GM19463 (cell line): ENCODE results near the gene RNF208.
A peak's percentile ranks its signal among the peaks of the same experiment; 100 is the strongest.

ENCODE experiments used
- ATAC-seq: cut with Tn5 transposase; IDR thresholded peaks from one replicate; pipeline ENCODE4 v1.9.1; 2021; ENCODE audit warnings: mild to moderate bottlenecking, moderate library complexity; ENCODE audit not compliant: unreplicated experiment

RNF208 gene

DNA sequence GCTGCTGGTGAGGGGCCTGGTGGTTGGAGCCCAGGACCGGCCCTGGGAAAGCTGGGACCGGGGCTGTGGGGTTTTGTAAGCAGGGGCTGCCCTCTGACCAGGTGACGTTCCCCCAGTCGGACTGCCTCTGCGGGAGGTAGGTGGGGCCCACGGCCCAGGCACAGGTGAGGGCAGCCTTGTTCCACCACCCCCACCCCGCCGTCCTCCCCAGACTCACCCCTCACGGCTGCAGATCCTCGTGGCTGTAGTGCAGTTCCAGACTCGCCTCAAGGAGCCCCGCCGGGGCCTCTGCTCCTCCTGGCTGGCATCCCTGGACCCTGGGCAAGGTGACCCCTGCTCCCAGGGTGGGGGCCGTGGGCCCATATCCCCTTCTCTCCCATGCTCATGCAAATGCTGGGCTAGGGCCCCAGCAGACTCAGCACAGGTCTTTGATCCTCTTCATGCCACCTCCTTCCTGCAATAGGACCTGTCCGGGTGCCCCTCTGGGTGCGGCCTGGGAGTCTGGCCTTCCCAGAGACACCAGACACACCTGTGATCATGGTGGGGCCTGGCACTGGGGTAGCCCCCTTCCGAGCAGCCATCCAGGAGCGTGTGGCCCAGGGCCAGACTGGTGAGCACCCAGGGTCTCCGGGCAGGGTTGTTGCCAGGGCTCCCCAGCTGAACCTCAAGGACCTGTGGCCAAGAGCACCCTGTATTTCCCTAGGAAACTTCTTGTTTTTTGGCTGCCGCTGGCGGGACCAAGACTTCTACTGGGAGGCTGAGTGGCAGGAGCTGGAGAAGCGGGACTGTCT lies 6.6 kb downstream of the RNF208 start:
- ATAC-seq: no peak

DNA sequence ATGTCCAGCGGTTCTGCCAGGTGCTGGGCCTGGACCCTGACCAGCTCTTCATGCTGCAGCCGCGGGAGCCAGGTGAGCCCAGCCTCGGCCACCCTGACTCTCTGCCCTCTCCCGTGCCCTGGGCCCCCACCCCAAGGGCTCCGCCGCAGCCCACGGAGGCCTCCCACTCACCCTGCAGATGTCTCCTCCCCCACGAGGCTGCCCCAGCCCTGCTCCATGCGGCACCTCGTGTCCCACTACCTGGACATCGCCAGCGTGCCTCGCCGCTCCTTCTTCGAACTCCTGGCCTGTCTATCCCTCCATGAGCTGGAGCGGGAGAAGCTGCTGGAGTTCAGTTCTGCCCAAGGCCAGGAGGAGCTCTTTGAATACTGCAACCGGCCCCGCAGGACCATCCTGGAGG lies 7.4 kb downstream of the RNF208 start:
- ATAC-seq: no peak

DNA sequence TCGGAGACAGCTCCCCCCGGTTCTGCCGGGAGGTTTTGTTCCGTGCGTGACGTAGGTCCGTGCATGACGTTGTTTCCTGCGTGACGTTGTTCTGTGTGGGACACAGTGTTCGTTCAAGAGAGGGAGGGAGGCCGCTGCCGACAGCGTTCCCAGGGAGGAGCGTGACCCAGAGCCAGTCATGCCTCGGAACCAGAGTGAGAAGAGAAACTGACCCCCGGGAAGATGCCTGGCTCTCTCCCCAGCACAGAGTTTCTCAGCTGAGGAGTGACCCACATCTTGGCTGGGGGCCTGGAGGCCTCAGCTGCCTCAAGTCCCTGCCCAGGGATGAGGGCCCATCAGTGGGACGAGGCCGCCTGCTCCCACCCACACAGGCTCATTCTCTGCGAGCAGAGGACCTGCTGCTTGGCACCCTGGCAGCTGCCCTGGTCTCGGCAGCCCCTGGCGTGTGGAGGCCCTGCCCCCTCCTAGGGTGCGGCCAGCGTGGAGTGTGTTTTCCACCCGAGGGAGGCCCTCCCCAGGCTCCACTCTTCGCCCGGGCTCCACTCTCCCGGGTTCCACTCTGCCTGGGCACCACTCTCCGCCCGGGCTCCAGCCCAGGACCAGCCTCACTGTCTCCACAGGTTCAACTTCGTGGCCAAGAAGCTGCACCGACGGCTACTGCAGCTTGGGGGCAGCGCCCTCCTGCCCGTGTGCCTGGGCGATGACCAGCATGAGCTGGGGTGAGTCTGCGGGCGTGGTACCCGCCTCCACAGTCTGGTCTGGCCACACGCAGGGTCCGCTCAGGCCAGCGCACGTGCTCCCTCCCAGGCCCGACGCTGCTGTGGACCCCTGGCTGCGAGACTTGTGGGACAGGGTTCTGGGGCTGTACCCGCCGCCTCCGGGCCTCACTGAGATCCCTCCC lies 8.6 kb downstream of the RNF208 start:
- ATAC-seq: no peak

DNA sequence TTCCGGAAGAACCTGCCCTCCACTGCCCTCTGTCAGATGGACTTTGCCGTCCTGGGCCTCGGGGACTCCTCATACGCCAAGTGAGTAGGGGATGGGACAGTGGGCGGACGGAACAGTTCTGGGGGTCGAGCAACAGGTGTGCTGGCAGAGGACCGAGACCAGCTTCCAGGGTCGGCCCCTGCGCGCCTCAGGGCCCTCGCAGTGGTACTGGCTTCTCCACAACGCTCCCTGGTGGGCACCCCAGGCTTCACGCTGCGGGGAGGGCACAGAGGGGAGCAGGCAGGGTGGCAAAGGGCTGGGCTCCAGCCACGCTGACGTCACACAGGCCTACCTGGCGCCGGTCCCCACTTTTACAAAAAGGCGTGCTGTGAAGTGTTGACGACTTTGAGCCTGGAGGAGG lies 9.5 kb downstream of the RNF208 start:
- no peak for ATAC-seq

DNA sequence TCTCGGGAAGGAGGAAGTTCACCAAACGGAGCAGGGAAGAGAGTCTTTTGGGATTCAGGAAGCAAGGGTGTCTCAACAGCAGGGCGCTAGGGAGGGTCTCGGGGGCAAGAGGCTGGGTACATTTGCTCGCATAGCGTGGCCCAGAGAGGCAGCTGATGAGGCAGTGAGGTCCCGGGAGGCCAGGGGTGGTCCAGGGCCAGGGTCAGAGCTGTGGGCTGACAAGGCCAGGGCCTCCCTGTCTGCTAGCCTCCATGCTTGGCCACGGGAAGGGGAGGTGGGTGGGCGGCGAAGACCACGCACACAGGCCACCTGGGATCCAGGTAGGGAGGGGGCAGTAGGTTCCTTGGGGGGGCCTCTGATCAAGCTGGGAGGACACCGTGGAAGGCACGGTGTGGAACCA lies 10.5 kb downstream of the RNF208 start:
- ATAC-seq: no peak

DNA sequence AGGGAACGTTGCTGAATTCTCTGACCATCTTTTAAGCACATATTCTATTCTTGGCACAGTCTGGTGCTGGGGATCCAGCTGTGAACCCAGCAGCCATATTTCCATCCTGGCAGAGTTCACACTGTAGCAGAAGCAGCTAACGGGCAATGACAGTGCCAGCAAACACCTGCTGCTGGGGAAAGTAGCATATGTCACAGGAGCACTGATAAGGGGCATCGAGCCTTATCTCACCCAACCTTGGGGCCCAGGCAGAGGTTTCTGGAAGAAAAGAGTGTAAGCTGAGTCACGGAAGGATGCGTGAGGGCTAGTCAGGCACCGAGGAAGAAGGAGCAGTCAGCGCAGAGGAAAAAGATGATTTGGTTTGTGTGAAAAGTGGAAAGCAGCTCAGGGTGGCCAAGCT lies 15.4 kb downstream of the RNF208 start:
- no peak for ATAC-seq

DNA sequence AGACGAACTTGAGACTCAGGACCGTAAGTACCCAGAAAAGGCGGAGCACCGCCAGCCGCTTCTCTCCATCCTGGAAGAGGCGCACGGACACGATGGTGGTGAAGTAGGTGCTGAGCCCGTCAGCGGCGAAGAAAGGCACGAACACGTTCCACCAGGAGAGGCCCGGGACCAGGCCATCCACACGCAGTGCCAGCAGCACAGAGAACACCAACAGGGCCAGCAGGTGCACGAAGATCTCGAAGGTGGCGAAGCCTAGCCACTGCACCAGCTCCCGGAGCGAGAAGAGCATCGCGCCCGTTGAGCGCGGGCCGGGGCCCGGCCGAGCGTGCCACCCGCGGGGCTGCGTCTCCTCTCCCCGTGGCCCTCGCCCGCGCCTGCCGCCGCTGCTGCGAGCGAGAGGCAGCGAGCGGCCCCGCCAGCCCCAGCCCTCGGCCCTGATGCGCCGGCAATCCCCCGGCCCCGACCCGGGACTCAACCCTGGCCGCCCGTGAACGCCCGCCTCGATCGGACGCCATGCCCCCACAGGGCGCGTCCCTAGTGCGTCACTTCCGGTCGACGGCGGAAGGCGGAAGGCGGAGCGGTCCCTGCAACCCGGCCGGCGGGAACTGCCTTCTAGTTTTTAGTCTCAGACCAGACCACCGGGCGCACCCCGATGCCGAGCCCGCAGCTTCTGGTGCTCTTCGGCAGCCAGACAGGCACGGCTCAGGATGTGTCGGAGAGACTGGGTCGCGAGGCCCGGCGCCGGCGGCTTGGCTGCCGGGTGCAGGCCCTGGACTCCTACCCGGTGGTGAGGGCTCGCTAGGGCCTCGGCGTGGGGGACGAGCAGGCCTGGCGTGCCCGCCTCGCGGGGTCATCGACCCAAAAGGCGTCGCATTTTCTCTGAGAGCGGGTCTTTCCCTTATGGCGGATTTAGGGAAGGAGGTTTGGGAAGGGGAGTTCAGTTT lies 16.6 kb downstream of the RNF208 start, which contains the start of the genes NDOR1 and TMEM203:
TSS of gene NDOR1 (plus strand) at position 575 of the 944 bp plus-strand sequence. CDS start at position 653, 78 bp downstream.
TSS of gene TMEM203 (minus strand) at position 523 of the 944 bp plus-strand sequence. CDS start at position 289, 234 bp downstream.
- ATAC-seq: no peak

DNA sequence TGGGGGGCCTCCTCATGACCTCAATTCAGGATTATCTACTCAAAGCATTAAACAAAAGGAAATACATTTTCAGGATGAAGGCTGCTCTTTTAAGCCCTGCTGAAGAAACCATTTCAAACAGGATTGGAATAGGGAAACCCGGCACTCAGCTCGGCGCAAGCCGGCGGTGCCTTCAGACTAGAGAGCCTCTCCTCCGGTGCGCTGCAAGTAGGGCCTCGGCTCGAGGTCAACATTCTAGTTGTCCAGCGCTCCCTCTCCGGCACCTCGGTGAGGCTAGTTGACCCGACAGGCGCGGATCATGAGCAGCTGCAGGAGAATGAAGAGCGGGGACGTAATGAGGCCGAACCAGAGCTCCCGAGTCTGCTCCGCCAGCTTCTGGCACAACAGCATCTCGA lies 17.3 kb downstream of the RNF208 start:
- ATAC-seq: no peak

DNA sequence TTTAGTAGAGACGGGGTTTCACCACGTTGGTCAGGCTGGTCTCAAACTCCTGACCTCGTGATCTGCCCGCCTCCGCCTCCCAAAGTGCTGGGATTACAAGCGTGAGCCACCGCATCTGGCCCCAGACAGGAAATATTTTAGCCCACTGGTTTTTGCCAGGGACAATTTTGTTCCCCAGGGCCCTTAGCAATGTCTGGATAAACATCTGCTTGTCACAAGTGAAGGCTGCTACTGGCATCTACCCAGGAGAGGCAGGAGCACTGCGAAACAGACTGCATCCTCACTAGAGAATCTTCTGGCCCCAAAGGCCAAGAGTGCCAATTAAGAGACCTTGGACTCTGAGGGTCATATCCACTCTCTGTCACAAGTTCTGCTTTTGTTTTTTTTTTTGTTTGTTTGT lies 19.1 kb downstream of the RNF208 start:
- ATAC-seq: no peak

DNA sequence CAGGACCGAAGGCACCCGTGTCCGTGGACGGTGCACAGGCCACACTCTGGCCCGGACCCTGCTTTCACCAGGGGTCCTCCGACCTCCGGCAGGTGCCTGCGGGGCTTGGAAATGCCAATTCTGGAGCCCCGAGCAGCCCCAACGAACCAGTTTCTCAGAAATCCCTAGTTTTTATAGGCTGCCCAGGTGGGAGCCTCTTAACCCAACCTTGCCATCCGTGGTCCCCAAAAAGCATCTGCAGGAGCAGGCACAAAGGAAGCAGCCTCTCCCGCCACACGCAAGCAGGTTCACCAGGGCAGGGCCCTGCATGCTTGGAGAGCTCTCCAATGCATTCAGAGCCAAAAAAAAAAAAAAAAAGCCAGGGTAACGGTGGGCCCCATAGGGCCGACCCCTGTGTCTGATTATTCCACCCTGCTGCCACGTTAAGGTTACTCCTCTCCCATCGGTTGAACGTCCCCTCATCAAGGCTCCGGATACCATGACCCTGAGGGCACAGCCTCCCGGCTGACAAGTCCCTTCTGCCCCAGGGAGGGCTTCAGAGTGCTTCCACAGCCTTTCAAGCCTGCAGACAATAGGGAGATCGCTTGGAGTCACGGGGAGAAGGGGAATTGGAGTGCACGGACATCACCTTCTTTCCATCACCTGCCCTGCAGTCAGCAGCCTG lies 20.7 kb downstream of the RNF208 start:
- no peak for ATAC-seq

DNA sequence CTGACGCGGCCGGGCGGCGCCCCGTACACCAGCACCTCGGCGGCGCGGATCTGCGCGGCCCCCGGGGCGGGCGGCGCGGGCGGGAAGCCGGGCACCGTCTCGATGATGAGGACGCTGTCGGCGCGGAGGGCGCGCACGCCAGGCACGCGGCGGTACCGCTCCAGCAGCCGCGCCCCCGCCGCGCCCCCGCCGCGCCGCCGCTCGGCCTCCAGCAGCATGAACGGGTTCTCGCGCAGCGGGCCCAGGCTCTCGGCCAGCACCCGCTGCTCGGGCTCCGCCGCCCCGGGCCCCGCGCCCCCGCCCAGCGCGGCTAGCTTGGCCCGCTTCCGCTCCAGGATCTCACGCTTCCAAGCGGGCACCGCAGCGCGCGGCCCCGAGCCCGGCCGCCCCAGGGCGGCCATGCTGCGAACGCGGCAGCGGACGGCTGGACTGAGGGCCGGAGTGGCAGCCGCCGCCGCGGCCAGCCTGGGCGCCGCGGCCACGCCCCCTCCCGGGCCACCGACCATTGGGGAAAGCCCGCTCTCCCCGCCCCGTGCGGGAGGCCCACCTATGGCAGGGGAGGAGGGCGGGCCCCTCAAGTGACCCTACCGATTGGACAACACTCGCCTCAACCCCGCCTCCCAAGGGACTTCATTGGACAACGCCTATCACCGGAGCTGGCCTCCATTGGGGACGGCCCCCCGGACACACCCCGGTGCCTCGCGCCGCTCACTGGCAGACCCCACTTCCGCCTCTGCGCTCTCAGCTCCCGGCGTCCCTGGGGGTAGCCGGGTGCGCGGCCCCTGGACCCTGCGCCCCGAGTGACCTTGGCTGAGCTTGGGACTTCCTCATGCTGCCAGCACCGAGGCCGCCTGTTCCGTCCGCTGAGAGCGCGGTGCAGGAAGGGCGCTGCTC lies 21.5 kb downstream of the RNF208 start, which contains the start of gene TPRN:
TSS of gene TPRN (minus strand) at position 431 of the 894 bp plus-strand sequence. CDS start at position 401, 30 bp downstream.
- ATAC-seq: peak; percentile 88

DNA sequence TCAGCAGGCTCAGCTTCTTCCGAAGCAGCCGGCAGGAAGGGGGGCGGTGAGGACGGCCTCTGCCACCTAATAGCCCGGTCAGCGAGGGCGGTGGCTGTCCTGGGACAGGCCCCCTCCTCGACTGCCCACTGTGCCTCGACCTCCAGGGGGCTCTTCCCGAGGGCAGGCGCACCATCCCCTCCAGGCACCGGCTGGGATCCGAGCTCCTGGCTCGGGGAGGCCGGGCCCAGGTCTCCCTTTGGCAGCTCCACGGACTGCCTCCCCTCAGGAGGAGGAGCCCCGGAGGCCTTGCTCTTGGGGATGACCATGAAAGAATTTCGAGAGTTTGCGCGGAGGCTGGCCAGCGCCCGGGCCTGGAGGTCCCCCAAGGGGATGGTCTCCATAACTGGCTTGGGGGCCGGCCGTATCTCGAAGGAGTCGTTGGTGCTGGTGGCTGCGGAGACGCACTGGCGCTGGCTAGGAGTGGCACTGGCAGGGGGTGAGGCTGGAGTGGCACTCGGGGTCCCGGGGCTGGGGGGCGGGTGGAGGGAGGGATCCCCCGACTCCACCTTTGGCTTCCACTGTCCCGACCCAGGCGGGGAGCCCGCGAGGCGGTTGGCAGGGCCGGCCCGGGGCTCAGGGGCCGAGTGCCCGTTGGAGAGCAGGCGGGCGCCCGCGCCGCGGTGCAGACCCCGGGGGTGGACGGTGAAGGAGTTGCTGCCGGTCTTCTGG lies 22.5 kb downstream of the RNF208 start:
- no peak for ATAC-seq

DNA sequence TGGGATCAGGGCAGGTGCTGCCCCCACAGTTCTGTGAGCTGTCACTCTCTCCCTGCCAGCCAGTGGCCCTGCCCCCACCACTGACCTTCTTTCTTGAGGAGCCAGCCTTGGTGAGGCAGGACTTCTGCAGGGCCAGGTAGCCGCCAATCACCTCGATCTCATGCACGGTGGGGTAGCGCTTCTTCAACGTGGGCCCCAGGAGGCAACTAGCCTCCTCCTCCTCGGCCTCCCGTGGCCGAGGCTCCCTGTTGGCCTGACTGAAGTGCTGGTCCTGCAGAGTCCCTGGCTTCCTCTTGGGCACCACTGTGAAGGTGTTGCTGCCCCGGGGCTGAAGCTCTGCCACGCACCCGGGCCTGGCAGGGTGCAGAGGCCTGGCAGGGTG lies 23.1 kb downstream of the RNF208 start:
- ATAC-seq: no peak

DNA sequence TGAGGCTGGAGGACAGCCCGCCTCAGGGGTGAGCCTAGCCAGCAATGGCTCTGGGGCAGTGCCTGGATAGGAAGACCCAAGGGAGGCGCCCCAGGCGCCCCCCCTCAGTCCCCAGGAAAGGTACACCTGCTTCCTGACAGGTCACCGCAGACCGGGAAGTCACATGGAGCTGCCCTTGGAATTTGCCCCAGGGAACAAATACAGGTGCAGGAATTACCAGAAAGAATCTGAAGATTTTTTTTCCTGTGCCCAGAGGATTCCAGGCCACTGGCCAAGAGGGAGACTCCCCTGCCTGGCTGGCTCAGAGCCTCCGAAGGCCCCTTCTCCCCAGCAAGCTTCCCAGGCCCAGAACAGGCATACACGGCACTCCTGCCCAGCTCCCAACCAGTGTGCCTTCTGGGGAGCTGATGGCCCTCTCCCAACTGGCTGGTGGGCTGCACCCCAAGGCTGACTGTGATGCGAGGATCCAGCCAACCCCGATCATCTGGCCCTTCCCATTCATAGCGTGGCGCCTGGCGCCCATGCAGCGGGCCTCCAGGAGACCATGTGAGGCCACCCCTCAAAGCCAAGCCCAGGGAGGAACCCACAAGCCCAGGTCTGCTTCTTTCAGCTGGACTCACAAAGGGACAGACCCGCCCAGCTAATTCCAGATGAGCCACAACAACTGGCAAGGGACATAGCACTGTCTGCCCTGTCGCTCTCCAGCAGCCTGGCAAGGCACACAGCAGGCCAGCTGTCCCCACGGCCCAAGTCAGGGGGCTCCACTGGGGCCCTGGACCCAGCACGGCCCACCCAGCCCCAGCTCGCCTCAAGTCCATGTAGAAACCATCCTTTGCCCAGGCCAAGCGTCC lies 23.8 kb downstream of the RNF208 start:
- no peak for ATAC-seq

DNA sequence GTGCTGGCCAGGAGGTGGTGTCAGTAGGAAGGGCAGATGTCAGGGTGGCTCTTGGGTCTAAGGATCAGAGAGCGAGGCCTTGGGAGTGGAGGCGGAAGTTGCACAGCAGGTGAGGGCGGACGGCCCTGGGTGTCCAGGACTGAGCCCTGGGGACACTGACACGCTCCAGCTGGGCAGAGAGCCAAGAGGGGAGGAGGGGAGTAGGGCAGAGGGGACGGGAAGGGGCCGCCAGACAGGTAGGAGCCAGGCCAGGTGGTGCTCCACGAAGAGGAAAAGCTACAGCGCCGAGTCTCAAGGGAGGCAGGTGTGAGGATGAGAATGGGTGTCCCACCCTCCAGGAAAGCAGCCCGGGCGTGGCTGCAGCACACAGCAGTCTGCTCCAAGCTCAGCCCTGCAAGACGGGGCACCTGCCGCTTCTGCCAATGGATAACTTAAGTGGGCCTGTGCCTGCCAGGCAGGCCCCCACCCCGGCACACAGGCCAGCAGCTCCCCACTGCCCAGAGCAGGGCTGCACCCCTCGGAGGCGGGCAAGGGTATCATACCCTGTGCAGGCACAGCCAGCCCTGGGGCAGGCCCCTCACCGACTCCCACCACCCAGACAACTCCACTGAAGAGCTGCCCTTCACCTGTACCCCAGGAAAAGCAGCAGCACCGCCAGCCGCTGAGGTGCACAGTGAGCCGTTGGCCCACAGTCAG lies 26.4 kb downstream of the RNF208 start:
- no peak for ATAC-seq

DNA sequence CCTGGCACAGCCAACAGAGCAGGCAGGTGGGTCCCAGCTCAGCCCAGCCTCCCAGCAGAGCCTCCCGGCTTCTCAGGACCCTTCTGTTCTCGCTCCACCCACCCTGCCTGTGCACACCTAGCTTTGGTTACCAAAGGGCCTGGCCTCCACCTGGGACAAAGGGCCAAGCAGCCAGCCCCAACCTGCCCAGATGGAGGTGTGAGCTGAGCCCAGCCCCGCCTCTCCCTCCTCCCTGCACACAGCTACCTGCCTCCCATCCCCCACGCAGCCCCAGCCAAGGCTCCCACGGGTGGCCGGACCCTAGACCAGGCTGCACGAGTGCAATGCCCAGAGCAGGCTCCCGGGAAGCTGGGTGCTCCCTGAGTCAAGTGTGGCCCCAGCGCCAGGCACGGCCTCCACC lies 27.1 kb downstream of the RNF208 start:
- ATAC-seq: no peak

DNA sequence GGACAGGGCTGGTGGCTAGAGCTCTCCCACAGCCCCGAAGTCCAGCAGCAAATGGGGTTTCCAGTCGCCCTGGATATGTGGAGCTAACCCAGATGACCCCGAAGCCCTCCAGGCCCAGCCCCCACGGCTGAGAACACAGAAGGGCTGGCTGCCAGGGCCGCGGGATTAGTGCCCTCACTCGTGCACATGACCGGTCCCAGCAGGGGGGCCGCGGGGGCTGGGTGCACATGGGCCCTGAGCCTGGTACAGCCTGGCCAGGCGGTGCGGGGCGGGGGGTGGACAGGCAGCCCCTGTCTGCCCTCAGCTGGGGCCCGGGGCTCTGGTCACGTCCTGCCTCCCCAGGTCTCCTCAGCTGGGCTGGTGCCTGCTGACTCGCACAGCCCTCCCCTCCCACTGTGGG lies 27.7 kb downstream of the RNF208 start:
- no peak for ATAC-seq
